Breast epithelium (tissue), 3 donors: Measurements from ENCODE around the gene SNTG2.

Experiments
- POLR2A ChIP-seq: fragments of 450-650 bp; IDR thresholded peaks from one replicate; pipeline ENCODE4 v1.6.1; 2016; ENCODE audit warnings: antibody characterized with exemption, mild to moderate bottlenecking, moderate library complexity
- TF ChIP-seq, protein P1 (sequence below), 3 donors: fragments of 450-650 bp; IDR thresholded peaks; one replicate each; pipeline ENCODE4 v1.5.1; 2016 to 2017; ENCODE audit warnings: antibody characterized with exemption in 3 of 3, mild to moderate bottlenecking in 3 of 3, moderate library complexity in 3 of 3

DNA sequence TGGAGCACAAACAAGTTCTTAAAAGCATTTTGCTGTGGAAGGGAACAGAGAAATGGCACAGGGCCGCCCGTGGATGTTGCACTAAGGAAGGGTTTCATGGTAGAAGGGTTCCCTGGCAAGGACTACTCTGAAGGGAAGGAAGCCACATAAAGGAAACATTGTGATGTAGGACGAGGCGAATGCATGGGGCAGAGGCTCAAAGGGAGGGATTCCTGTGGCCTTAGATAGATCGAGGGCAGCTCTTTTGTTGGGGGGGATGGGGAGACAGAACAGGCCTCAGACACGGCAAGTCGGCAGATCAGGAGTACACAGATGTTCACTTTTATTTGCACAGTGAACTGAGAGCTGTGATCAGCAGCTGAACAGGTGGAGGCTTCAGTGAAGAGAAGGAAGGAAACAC lies 205.4 kb downstream of the SNTG2 start:
- TF ChIP-seq POLR2A: no peak
- TF ChIP-seq, protein P1, sequence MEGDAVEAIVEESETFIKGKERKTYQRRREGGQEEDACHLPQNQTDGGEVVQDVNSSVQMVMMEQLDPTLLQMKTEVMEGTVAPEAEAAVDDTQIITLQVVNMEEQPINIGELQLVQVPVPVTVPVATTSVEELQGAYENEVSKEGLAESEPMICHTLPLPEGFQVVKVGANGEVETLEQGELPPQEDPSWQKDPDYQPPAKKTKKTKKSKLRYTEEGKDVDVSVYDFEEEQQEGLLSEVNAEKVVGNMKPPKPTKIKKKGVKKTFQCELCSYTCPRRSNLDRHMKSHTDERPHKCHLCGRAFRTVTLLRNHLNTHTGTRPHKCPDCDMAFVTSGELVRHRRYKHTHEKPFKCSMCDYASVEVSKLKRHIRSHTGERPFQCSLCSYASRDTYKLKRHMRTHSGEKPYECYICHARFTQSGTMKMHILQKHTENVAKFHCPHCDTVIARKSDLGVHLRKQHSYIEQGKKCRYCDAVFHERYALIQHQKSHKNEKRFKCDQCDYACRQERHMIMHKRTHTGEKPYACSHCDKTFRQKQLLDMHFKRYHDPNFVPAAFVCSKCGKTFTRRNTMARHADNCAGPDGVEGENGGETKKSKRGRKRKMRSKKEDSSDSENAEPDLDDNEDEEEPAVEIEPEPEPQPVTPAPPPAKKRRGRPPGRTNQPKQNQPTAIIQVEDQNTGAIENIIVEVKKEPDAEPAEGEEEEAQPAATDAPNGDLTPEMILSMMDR (IDR thresholded peaks at IDR 0.05): no peak
